ENCODE results near the gene STARD7. TPM values are rescaled to one million over a fixed set of nuclear protein-coding genes. Genes with fewer than 3 reads are reported as not detected.

The STARD7 gene
- total RNA-seq, 4 donors from 2014 or later, result 77.3 to 111 (median 85.0) TPM

DNA sequence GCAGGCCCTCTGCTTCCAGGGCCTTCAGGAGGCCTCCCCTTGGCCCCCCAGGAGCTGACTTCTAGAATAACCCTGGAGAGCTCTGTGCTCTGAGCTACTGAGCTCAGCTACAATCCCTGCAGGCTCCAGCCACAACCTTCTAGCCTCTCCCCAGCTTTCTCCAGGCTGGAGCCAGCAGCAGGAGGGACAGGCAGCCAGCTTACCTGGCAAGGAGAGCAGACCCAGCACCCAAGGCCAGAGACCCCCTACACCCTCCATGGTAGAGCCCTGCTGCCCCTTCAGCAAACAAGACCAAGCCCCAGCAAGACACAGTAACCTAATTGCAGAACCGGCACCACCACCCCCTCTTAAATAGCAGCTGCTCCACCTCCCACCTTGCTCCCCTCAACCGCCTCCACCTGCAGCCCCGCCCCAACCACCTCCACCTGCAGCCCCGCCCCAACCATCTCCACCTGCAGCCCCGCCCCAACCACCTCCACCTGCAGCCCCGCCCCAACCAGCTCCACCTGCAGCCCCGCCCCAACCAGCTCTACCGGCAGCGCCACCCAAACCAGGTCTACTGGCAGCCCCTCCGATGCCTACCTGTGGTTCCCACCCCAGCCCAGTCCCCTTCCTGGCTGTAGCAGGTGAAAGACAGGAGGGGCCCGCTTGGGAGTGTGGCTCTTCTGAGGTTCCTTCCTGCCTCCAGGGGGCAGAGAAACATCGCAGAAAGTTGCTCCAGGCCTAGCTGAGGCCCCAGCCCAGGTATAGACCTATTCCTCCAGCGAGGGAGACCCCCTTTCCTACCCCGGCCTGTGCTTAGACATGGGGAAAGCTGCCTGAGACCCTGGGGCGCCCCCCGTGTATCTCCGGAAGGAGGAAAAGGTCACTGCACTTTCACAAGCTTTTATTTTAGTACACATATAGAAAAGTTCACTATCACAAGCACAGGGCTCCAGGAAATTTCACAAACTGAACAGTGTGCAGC, 70.2 kb downstream of the STARD7 start, which contains the start of gene ASTL:
ASTL (minus strand) TSS at position 324 of the 967 bp plus-strand sequence; CDS start at position 258, 66 bp downstream.
- WGBS, 2 donors, result 20% methylated on average over 16 to 17 of the region's 17 CpGs
- no peaks in the 10 kb centered on the region for H3K36me3 ChIP-seq
- no peak for TF ChIP-seq EP300 (IDR thresholded peaks at IDR 0.05)
- TF ChIP-seq POLR2A (IDR thresholded peaks at IDR 0.05), result no peak
- TF ChIP-seq, protein P1, sequence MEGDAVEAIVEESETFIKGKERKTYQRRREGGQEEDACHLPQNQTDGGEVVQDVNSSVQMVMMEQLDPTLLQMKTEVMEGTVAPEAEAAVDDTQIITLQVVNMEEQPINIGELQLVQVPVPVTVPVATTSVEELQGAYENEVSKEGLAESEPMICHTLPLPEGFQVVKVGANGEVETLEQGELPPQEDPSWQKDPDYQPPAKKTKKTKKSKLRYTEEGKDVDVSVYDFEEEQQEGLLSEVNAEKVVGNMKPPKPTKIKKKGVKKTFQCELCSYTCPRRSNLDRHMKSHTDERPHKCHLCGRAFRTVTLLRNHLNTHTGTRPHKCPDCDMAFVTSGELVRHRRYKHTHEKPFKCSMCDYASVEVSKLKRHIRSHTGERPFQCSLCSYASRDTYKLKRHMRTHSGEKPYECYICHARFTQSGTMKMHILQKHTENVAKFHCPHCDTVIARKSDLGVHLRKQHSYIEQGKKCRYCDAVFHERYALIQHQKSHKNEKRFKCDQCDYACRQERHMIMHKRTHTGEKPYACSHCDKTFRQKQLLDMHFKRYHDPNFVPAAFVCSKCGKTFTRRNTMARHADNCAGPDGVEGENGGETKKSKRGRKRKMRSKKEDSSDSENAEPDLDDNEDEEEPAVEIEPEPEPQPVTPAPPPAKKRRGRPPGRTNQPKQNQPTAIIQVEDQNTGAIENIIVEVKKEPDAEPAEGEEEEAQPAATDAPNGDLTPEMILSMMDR (IDR thresholded peaks at IDR 0.05), result peak; percentile 26 to 52 (median 34)
- no peak for DNase-seq (ENCODE audit: low spot score in 2 of 2)
- H3K4me1 ChIP-seq, result no peaks in the 10 kb centered on the region
- H3K4me3 ChIP-seq, result no peak within 1 kb of the TSS
- H3K27ac ChIP-seq, result no peak within 1 kb of the TSS
- H3K9me3 ChIP-seq, result no peaks in the 10 kb centered on the region
- peaks cover 0 to 6% of the 10 kb centered on the region in 2 donors for H3K27me3 ChIP-seq

DNA sequence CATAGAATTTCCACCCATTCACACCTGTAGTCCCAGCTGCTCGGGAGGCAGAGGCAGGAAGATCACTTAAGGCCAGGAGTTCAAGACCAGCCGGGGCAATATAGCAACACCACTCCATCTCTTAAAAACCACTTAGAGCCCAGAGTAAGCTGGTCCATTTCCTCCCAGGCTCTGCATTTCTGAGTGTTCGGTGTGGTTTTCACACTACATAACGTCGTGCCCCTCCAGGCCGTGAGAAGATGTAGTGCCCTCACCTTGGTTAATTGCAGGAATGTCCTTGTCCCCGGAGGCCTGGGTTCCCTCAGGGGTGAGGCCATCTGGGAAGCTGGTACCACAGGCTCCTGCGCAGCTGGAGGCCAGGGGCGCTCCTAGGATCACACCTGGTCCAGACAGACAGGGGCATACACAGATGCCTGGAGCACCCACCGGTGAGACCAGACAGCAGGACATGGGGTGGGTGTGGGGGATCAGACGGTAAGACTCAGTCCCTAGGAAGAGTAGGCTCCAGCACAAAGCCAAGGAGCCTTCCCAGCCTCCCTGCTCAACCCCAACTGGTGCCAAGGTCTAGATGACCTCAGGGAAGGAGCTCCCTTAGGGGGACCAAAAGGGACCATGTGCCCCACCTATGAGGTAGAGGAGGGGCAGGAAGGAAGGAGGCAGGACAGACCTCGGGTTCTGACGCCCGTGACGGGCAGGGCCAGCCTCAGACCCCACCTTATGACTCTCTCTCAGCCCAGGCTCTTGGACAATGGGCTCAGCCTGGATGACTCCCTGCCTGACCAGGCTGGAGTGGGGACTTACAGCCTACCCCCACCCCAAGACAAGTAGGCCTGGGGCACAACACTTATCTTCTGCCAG, 71.1 kb downstream of the STARD7 start:
- peaks cover 0 to 5% of the 10 kb centered on the region in 2 donors for H3K27me3 ChIP-seq
- TF ChIP-seq EP300 (IDR thresholded peaks at IDR 0.05), result no peak
- TF ChIP-seq, protein P1 (IDR thresholded peaks at IDR 0.05), result no peak
- 71 to 81% methylated on average over 11 to 14 of the region's 15 CpGs for WGBS, 2 donors
- H3K4me1 ChIP-seq, result no peaks in the 10 kb centered on the region
- no peaks in the 10 kb centered on the region for H3K36me3 ChIP-seq
- no peak overlapping the region for H3K4me3 ChIP-seq
- no peaks in the 10 kb centered on the region for H3K9me3 ChIP-seq
- H3K27ac ChIP-seq, result no peak overlapping the region
- no peak for DNase-seq (ENCODE audit: low spot score in 2 of 2)

GRCh38 chr2:96136129-96136720, 72.4 kb downstream of the STARD7 start:
- peaks cover 0 to 5% of the 10 kb centered on the region in 2 donors for H3K27me3 ChIP-seq
- H3K4me1 ChIP-seq, result no peaks in the 10 kb centered on the region
- H3K9me3 ChIP-seq, result no peaks in the 10 kb centered on the region
- WGBS, 2 donors, result 79 to 87% methylated on average over 8 of the region's 8 CpGs
- no peaks in the 10 kb centered on the region for H3K36me3 ChIP-seq
- H3K27ac ChIP-seq, result no peak overlapping the region
- TF ChIP-seq, protein P1 (IDR thresholded peaks at IDR 0.05), result no peak
- no peak for TF ChIP-seq POLR2A (IDR thresholded peaks at IDR 0.05)
- no peak for TF ChIP-seq EP300 (IDR thresholded peaks at IDR 0.05)
- DNase-seq (ENCODE audit: low spot score in 2 of 2), result no peak
- H3K4me3 ChIP-seq, result no peak overlapping the region

GRCh38 chr2:96135621-96136020, 73.0 kb downstream of the STARD7 start:
- TF ChIP-seq EP300 (IDR thresholded peaks at IDR 0.05), result no peak
- TF ChIP-seq POLR2A (IDR thresholded peaks at IDR 0.05), result no peak
- TF ChIP-seq, protein P1 (IDR thresholded peaks at IDR 0.05), result no peak
- no peaks in the 10 kb centered on the region for H3K36me3 ChIP-seq
- H3K4me1 ChIP-seq, result no peaks in the 10 kb centered on the region
- no peak overlapping the region for H3K4me3 ChIP-seq
- H3K27me3 ChIP-seq, result peaks cover 0 to 5% of the 10 kb centered on the region in 2 donors
- no peak overlapping the region for H3K27ac ChIP-seq
- no peak for DNase-seq (ENCODE audit: low spot score in 2 of 2)
- 81% methylated on average over 5 of the region's 5 CpGs for WGBS, 2 donors
- no peaks in the 10 kb centered on the region for H3K9me3 ChIP-seq

All from tibial nerve (tissue), 4 donors.